IMR-90 (cell line): ENCODE data around the gene TMEM63B.

Experiments used
- MAZ ChIP-seq: IDR thresholded peaks from 2 replicates; pipeline ENCODE4 v1.6.1; 2012; ENCODE audit warnings: low read depth, mild to moderate bottlenecking, low read length, improper control_type of control experiment, moderate library complexity, borderline replicate concordance
- POLR2A ChIP-seq: IDR thresholded peaks from 2 replicates; pipeline ENCODE4 v1.6.1; 2012; ENCODE audit warnings: mild to moderate bottlenecking, low read depth, low read length
- TF ChIP-seq, protein P1 (sequence below): conservative IDR thresholded peaks from 2 replicates; pipeline ENCODE4 v1.5.1; 2012; ENCODE audit warnings: mild to moderate bottlenecking, low read depth, low read length, improper control_type of control experiment
- TF ChIP-seq, protein P2 (sequence below): fragments of 150-350 bp; IDR thresholded peaks from 2 replicates; pipeline ENCODE4 v1.6.1; 2016; ENCODE audit warnings: low read depth, mild to moderate bottlenecking, low read length, moderate library complexity, borderline replicate concordance

DNA sequence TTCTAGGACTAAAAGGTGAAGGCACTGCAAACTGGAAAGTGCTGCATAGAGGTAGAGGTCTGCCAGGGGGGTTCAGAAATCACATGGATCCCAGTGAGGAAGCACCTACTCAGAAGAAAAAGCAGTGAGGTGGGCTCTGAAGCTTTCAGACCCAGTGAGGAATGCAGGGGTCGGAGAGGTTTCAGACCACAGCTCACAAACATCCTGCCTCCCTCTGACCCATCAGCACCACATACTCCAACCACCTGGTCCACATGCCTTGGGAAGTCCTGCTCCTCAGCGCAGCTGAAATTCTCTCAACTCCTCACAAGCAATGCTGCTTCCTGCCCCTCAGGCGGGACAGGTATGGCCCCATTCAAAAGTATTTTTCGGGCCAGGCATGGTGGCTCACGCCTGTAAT, 20.3 kb upstream of the TMEM63B start:
- TF ChIP-seq, protein P1, sequence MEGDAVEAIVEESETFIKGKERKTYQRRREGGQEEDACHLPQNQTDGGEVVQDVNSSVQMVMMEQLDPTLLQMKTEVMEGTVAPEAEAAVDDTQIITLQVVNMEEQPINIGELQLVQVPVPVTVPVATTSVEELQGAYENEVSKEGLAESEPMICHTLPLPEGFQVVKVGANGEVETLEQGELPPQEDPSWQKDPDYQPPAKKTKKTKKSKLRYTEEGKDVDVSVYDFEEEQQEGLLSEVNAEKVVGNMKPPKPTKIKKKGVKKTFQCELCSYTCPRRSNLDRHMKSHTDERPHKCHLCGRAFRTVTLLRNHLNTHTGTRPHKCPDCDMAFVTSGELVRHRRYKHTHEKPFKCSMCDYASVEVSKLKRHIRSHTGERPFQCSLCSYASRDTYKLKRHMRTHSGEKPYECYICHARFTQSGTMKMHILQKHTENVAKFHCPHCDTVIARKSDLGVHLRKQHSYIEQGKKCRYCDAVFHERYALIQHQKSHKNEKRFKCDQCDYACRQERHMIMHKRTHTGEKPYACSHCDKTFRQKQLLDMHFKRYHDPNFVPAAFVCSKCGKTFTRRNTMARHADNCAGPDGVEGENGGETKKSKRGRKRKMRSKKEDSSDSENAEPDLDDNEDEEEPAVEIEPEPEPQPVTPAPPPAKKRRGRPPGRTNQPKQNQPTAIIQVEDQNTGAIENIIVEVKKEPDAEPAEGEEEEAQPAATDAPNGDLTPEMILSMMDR: no peak
- TF ChIP-seq, protein P2, sequence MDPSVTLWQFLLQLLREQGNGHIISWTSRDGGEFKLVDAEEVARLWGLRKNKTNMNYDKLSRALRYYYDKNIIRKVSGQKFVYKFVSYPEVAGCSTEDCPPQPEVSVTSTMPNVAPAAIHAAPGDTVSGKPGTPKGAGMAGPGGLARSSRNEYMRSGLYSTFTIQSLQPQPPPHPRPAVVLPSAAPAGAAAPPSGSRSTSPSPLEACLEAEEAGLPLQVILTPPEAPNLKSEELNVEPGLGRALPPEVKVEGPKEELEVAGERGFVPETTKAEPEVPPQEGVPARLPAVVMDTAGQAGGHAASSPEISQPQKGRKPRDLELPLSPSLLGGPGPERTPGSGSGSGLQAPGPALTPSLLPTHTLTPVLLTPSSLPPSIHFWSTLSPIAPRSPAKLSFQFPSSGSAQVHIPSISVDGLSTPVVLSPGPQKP: no peak
- TF ChIP-seq POLR2A (no peak), MAZ (no peak)
